Keratinocyte (primary cell): Measurements from ENCODE around the gene SLC39A3.

Experiments
- CTCF ChIP-seq, 3 experiments: IDR thresholded peaks in 1 of 3; conservative IDR thresholded peaks in 1 of 3; optimal IDR thresholded peaks in 1 of 3; 2 replicates in 2 of 3; 3 replicates in 1 of 3; pipeline versions ENCODE3 to v1.5.1; 2011; ENCODE audit warnings: low read length in 3 of 3, mild to moderate bottlenecking in 3 of 3, moderate library complexity in 2 of 3, control low read depth in 1 of 3, inconsistent platforms in 1 of 3; ENCODE audit not compliant: insufficient read depth in 2 of 3; ENCODE audit errors: extremely low read depth in 1 of 3
- EZH2 ChIP-seq: IDR thresholded peaks from one replicate; pipeline ENCODE4 v1.6.1; 2012; ENCODE audit warnings: inconsistent platforms, mild to moderate bottlenecking, low read length, moderate library complexity

- no peak for TF ChIP-seq CTCF (optimal IDR thresholded peaks at IDR 0.05 in 1 of 3, IDR thresholded peaks at IDR 0.05 in 1 of 3, conservative IDR thresholded peaks at IDR 0.05 in 1 of 3; ENCODE audit: extremely low read depth in 1 of 3, insufficient read depth in 2 of 3, low read length in 3 of 3)
- no peak for TF ChIP-seq EZH2
Measured at GRCh38 chr19:2755811-2756210, 16.0 kb upstream of the SLC39A3 start.
